SK-N-MC (cell line): ENCODE measurements around the gene ZNF615.
"Not testable (repeated sequence)": the region's sequence is repeated elsewhere in the genome, so short reads cannot be mapped to it uniquely, and the experiment has no call there.

ENCODE experiments used
- EZH2 ChIP-seq: fragments of 200-600 bp; sonication (generic); IDR thresholded peaks from one replicate; pipeline ENCODE4 v1.6.1; 2017; ENCODE audit warnings: antibody characterized with exemption
- FOXP2 ChIP-seq: optimal IDR thresholded peaks from 2 replicates; pipeline ENCODE3; 2011; ENCODE audit warnings: mild to moderate bottlenecking, moderate library complexity; ENCODE audit not compliant: insufficient read depth; ENCODE audit errors: extremely low read length, control extremely low read depth
- POLR2AphosphoS5 ChIP-seq: IDR thresholded peaks from 2 replicates; pipeline ENCODE4 v1.6.1; 2012; ENCODE audit warnings: mild to moderate bottlenecking, low read depth, low read length, borderline replicate concordance

- not testable (repeated sequence) for TF ChIP-seq EZH2, POLR2AphosphoS5, FOXP2
Observed at GRCh38 chr19:51957846-51958245, 50.2 kb downstream of the ZNF615 start.
